ENCODE results near the gene SMAD3. TPM values are rescaled to one million over a fixed set of nuclear protein-coding genes. Genes with fewer than 3 reads are reported as not detected.

Gene SMAD3
- total and polyA plus RNA-seq, 2 of the 8 experiments (the other 6 are each of a cell fraction or from before 2014, with no cell fraction given), result 10.1 to 12.4 TPM

- Histone ChIP-seq H4K8ac (ENCODE audit: extremely low read depth, insufficient read depth, low read length) (no peak overlapping the region), H3K4me3 (ENCODE audit: extremely low read depth in 1 of 4, insufficient read depth in 2 of 4, low read depth in 3 of 4, low read length in 4 of 4) (no peak overlapping the region), H3K18ac (ENCODE audit: extremely low read depth, low read length) (no peak overlapping the region), H3K14ac (ENCODE audit: insufficient read length) (no peak overlapping the region), H2BK15ac (ENCODE audit: low read length) (no peak overlapping the region), H3K79me2 (ENCODE audit: control insufficient read depth in 1 of 2, insufficient read depth in 2 of 2, low read length in 2 of 2) (no peaks in the 10 kb centered on the region), H3K4me1 (replicated peaks in 1 of 4; ENCODE audit: control insufficient read depth in 3 of 4, insufficient read depth in 4 of 4, low read length in 3 of 4) (no peaks in the 10 kb centered on the region), H2BK12ac (ENCODE audit: low read depth, low read length) (no peak overlapping the region), H2BK120ac (replicated peaks; ENCODE audit: low read depth, low read length) (no peak overlapping the region), H2BK5ac (ENCODE audit: low read depth, low read length) (no peak overlapping the region), H4K5ac (ENCODE audit: insufficient read length, low read depth, low read length) (no peak overlapping the region), H3K23me2 (ENCODE audit: low read depth, low read length) (no peaks in the 10 kb centered on the region; the same call in 1 of the 2 replicates), H4K91ac (replicated peaks; ENCODE audit: insufficient read length, low read length) (no peak overlapping the region), H3K27me3 (replicated peaks in 1 of 4; ENCODE audit: control insufficient read depth in 3 of 4, extremely low read depth in 1 of 4, insufficient read depth in 3 of 4, low read length in 3 of 4) (no peaks in the 10 kb centered on the region), H3K23ac (ENCODE audit: insufficient read length) (no peak overlapping the region), H3K9me3 (ENCODE audit: insufficient read depth in 2 of 2, low read depth in 1 of 2, low read length in 1 of 2) (no peaks in the 10 kb centered on the region), H3K27ac (ENCODE audit: low read depth, low read length) (no peak overlapping the region), H3K4ac (replicated peaks; ENCODE audit: insufficient read length, low read depth, low read length) (no peak overlapping the region), H2BK20ac (ENCODE audit: low read length) (no peak overlapping the region), H4K20me1 (replicated peaks in 1 of 2; ENCODE audit: control insufficient read depth in 1 of 2, insufficient read depth in 2 of 2, low read length in 2 of 2) (no peaks in the 10 kb centered on the region), H2AFZ (ENCODE audit: low read length) (no peak overlapping the region), H3K4me2 (ENCODE audit: insufficient read depth in 1 of 2, low read depth in 2 of 2, low read length in 2 of 2) (no peak overlapping the region), H3K36me3 (ENCODE audit: control insufficient read depth in 2 of 4, insufficient read depth in 4 of 4, low read length in 3 of 4) (peaks cover 3 to 11% (median 4%) of the 10 kb centered on the region in 4 experiments; a peak in 4 of 8 replicates), H2AK5ac (ENCODE audit: low read depth, low read length) (no peak overlapping the region), H3K9ac (replicated peaks in 1 of 4; ENCODE audit: extremely low read depth in 1 of 4, low read depth in 3 of 4, low read length in 3 of 4) (no peak overlapping the region), H3K56ac (replicated peaks; ENCODE audit: insufficient read length, low read depth, low read length) (no peak overlapping the region), H3K79me1 (ENCODE audit: low read depth, low read length) (no peaks in the 10 kb centered on the region)
- FAIRE-seq (no peak), DNase-seq (ENCODE audit: low read depth in 1 of 2, low spot score in 2 of 2) (no peak)
- 81% methylated on average over 1 of the region's 1 CpG; no CpG with 5 or more reads in 1 of the 2 experiments for WGBS, 2 experiments (ENCODE audit: extremely low coverage in 1 of 2, insufficient coverage in 1 of 2, insufficient read length in 1 of 2, insufficient replicate concordance in 2 of 2, low coverage in 1 of 2, low lambda C conversion rate in 2 of 2, missing lambda C conversion rate in 1 of 2)
- ChIA-PET POLR2A (ENCODE audit: partially characterized antibody) (no interaction called here), CTCF (ENCODE audit: partially characterized antibody) (no interaction called here)
- no peak for TF ChIP-seq ATF2 (IDR thresholded peaks at IDR 0.05; ENCODE audit: low read length)
- TF ChIP-seq YY1 (IDR thresholded peaks at IDR 0.05; ENCODE audit: low read depth, low read length), result no peak
- no peak for TF ChIP-seq RFX5 (IDR thresholded peaks at IDR 0.05; ENCODE audit: borderline replicate concordance, low read depth, low read length)
- TF ChIP-seq EP300 (IDR thresholded peaks at IDR 0.05; ENCODE audit: borderline replicate concordance in 1 of 2, low read depth in 2 of 2, low read length in 2 of 2), result no peak
- TF ChIP-seq EZH2 (IDR thresholded peaks at IDR 0.05; ENCODE audit: low read depth, low read length, severe bottlenecking), result no peak
- no peak for TF ChIP-seq CTCF (IDR thresholded peaks at IDR 0.05; ENCODE audit: control extremely low read depth in 1 of 3, insufficient read depth in 1 of 3, low read depth in 1 of 3, low read length in 3 of 3)
- no peak for TF ChIP-seq BRCA1 (IDR thresholded peaks at IDR 0.05; ENCODE audit: low read depth, low read length)
- TF ChIP-seq SP4 (IDR thresholded peaks at IDR 0.05; ENCODE audit: low read length), result no peak
- TF ChIP-seq SP1 (IDR thresholded peaks at IDR 0.05; ENCODE audit: low read depth, low read length), result no peak
- TF ChIP-seq TAF7 (optimal IDR thresholded peaks at IDR 0.05; ENCODE audit: borderline replicate concordance, low read depth, low read length), result no peak
Measured at GRCh38 chr15:67227431-67227830, 162.0 kb downstream of the SMAD3 start.

All from H1 (cell line).